ENCODE measurements around the gene CCT6B.
"Not testable (repeated sequence)": the region's sequence is repeated elsewhere in the genome, so short reads cannot be mapped to it uniquely, and the experiment has no call there.

The CCT6B gene

DNA sequence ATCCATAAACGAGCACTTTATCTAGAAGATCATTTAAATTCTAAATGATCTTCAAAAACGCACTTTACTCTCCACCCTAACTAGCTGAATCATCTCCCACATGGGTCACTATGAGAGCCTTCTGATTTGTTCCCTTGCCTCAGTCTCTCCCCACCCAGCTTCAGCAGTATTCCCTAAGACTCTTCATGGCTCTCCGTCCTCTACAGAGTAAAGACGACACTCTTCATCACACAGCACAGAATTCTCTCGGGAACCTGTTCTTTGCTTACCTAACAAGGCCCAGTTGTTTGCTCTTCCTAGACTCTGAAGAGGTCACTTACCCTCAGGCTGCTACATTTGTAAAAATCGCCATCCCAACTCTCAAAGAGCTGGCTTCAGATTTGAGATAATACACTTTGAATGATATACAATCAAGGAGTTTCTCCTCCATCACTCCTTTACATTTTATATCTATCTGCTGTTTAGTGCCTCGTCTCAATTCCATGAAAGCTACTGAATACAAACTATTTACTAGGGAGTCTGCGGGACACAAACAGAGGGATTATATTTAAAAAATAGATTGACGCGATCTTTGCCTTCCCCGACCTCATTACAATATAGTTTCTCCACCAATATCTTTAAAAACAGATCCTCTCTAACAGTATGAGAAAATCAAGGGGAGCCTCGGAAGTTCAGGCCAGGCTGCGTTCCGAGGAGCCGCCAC lies 18.5 kb upstream of the CCT6B start:
- DNase-seq (ENCODE audit: low read depth) = no peak

DNA sequence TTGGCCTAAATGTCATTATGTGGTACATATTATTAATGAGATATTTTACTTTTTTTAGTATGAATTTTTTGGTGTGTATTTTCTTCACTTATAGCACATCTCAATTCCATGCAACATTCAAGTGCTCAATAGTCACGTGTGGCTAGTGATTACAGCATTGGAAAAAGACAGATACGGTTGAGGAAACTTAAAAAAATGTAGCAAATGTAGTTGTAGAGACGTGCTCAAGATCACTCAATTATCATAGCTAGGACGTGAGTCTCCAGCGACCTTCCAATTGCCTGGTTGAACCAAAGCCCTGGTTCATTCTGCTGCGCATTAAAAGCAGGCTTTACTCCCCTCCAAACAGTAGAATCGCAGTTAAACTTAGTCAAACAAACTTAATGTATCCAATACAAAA lies 17.9 kb upstream of the CCT6B start:
- no peak for DNase-seq (ENCODE audit: low read depth)

DNA sequence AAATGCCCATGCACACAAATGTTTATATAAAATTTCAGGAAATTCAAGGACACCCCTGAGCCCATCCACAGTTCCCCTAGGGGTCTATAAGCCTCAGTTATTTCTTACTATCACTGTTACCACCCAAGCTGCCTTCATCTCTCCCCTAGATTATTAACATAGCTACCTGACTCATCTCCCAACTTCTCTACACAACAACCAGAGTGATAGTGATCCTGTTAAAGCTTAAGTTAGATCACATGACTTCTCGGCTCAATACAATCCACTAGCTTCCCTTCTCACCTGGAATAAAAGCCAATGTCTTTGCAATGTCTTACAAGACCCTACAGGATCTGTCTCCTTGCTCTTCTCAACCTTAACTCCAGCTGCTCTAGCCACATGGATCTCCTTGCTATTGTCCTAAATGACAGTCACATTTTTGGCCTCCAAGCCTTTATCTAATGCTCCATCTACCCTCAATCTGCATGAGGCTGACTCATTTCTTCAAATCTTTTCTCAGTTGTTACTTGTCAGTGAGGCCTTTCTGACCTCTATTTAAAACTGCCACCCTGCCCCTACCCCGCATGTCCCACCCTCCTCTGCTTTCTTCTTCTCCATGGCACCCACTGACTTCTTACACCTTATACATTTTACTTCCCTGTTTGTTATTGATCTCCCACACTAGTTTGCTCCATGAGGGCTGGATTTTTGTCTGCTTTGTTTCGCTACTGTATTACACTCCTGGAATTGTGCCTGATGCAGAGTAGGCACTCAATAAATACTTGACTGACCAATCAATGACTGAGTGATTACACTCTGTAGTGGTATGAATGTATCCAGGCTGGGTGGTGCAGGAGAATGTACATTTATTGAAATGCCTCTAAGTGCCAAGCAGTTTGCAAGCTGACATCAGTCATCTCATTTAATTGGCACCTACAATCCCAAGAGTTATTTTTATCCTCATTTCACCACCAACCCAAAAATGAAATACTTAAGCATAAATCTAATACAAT lies 13.8 kb upstream of the CCT6B start:
- no peak for DNase-seq (ENCODE audit: low read depth)

DNA sequence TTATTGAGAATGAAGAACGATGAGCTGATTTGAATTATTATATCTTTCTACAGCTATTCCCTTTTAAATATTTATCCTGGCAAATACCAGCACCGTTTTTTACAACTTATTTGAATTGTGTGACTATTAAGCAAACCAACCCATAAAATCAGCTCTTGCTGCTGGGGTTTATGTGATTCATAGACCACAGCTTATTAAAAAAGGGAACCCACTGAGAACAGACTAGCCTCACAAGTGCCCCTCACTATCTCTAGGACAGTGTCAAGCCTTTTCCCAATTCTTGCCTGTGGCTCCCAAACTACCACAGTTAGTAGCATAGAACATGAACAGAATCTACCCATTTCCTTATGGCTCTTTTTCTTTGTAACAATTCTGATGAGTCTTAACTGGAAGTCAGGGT lies 12.9 kb upstream of the CCT6B start:
- no peak for DNase-seq (ENCODE audit: low read depth)

DNA sequence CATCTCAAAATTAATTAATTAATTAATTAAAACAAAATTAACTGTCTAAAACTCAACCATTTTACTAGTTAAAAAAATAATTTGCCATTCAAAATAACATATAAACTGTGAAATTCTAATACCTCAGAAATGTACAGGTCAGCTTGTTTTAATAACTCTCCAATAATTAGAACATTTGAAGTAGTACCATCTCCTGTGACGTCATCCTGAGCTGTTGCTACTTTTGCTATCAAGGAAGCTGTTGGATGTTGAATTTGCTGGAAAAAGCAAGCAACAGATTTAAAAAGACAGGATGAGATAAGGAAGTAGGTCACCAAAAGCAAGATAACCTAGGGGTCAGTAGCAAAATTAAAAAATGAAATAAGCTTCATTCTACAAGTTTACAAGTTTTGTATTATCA lies 2.8 kb downstream of the CCT6B start:
- no peak for DNase-seq (ENCODE audit: low read depth)

DNA sequence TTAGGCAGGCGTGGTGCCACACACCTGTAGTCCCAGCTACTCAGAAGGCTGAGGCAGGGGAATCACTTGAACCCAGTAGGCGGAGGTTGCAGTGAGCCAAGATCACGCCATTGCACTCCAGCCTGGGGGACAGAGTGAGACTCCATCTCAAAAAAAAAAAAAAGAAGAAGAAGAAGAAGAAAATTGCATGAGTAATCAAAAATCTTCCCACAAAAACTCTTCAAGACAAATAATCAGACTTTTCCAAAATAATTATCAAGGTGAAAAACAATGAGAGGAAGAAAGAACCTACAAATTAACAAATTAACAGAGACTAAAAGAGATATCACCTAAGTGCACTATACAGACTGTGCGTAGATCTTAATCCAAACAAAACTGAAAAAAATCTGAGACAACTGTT lies 10.5 kb downstream of the CCT6B start:
- not testable (repeated sequence) for DNase-seq (ENCODE audit: low read depth)

DNA sequence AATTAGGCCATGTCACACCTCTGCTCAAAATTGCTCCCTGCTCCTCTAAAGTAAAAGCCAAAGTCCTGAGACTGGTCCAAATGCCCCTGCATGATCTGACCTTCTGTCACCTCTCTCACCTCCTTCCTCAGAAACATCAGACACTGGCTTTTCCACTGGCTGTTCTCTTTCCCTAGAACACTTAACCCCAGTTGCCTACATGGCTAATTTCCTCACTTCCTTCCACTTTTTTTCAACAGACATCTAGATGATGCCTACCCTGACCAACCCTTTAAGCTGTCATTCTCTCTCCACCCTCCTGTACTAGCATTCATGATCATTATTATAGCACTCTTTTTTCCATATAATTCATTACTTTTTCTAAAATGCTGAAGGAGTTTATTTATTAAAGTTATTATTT lies 31.0 kb downstream of the CCT6B start:
- no peak for DNase-seq (ENCODE audit: low read depth)

DNA sequence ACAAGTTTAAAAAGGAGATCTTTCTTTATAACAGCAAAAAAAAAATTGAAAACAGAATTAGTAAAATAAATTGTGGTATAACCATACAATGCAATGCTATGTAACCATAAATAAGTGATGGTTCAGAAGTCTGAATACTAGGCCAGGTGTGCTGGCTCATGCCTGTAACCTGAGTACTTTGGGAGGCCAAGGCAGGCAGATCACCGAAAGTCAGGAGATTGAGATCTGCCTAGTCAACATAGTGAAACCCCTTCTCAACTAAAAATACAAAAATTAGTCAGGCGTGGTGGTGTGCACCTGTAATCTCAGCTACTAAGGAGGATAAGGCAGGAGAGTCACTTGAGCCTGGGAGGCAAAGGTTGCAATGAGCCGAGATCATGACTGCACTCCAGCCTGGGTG lies 34.6 kb downstream of the CCT6B start:
- DNase-seq (ENCODE audit: low read depth) = no peak

DNA sequence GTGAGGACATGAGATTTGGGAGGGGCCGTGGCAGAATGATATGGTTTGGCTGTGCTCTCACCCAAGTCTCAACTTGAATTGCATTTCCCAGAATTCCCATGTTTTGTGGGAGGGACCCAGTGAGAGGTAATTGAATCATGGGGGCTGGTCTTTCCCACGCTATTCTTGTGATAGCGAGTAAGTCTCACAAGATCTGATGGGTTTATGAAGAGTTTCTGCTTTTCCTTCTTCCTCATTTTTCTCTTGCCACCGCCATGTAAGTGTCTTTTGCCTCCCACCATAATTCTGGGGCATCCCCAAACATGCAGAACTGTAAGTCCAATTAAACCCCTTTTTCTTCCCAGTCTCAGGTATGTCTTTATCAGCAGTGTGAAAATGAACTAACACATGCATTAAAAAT lies 40.6 kb downstream of the CCT6B start:
- no peak for DNase-seq (ENCODE audit: low read depth)

DNA sequence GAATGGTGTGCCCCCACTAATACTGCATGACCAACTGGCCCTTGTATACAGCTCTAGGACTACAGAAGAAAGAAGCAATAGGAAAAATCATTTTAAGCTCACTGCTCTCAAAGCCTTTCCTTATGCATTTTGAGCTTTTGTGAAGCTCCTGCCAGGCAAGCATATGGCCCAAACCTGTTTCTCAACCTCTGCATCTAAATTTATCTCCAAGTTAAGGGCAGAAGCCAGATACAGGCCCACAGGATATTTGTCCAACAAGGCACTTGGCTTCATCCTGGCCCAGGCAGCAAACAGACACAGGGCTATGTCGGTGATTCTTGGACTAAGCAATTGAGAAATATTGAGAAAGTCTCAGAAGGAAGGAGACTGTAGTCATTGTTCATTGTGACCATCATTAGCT lies 43.9 kb downstream of the CCT6B start:
- DNase-seq (ENCODE audit: low read depth) = no peak

DNA sequence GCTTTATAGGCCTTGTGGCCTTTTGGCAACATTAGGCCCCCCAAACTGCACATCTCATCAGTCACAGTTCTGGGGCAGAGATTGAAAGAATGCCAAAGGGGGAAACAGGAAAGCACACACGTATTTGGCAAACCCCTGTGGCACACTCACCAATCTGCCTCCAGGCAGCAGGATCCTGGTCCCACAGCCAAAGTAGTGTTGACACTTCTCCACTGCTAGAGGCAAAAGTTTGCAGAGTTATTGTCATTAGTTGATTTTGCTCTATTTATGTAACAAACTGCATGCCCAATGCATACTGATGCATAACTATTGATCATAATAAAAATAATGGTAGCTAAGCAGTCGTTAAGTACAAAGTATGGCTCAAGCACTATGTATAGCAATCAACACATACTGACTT lies 45.1 kb downstream of the CCT6B start:
- no peak for DNase-seq (ENCODE audit: low read depth)

DNA sequence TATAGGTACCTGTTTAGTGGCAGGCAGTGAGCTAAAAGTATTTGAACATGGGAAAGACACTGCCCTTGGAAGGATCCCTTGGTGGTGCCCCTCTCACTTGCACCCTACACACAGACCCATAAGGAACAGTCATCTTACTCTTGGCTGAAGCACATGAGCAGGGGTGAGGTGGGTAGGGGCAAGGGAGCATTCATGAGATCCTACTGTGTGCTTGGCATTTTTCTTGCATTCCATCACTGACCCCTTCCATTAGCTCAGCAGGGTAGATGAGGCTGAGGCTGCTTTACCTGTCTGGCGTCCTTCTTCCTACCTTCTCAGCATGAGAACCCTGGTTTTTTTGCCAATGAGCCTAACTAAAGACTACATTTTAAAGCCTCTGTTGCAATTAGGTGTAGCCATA lies 48.3 kb downstream of the CCT6B start:
- DNase-seq (ENCODE audit: low read depth) = no peak

DNA sequence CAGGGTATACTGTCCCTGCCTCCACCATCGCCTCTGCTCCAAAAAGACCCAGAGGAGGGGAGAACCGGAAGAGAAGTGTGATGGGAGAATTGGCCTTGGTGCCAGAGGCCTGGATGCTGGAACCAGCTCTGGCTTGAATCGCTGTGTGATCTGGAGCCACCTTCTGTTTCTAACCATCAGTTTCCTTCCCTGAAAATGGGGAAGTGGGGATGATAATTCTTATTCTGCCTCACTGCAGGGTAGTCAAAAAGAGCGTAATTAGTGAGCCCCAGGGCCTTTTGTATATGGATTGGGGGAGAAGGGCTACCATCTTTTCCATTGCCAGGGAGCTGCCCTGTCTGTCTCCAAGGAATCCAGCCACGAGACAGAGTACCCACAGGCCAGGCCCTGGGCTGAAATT lies 52.2 kb downstream of the CCT6B start:
- no peak for DNase-seq (ENCODE audit: low read depth)

DNA sequence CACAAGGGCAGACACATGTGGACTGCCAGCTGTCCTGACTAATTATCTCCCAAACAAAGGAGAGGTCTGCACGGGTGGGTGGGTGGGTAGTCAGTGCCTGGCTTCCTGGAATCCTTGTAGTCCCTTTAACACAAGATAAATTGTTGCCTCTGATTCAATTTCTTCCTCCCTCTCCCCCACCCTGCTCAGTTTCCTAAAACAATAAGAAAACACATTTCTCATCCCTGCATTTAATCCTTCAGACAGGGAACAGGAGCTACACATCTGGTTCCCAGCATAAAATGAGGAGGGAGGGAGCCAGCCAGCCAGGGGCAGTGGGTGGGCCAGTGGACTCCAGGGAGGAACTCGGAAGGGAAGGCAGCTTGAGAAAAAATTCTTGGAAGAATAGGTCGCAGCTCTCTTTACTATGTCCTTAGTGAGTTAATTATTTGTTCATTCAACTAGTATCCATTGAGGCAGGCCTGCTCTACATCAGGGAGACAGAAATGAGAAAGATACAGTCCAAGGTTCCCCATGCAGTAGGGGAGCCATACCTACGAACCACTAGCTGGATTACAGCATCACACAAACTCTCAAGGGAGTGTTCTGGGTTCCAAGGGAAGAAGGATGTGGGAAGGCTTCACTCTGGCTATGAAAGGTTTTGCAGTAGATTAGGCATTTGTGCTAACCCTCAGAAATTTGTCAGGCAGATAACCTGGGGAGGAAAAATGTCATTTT lies 58.3 kb downstream of the CCT6B start:
- DNase-seq (ENCODE audit: low read depth) = no peak

DNA sequence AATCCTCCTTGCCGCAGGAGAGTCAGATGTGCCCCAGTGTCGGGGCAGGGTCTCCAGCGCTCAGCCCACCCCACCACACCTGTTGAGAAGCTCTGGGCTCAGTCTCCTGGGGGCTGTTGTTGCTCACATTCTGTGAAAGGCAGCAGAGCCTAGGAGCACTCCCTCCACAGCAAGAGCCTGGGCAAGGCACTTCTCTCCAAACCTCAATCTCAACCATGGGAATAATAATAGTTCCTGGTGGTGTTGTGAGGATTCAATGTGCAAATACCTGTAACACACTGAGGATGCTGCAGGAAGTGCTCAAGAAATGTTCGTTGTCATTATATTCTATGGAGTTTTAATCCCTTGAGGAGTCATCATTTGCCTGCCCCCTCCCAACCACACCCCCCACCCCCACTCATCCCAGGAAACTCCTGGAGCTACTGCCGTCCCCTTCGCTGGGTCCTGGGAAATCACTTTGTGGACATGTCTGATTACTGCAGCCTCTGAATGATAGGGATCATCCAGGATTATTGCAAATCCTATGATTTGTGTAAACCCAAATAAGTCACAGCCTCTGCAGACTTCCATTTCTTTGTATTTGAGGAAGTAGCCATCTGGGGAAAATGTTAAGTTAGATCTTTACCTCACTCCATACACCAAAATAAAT lies 61.5 kb downstream of the CCT6B start:
- no peak for DNase-seq (ENCODE audit: low read depth)

DNA sequence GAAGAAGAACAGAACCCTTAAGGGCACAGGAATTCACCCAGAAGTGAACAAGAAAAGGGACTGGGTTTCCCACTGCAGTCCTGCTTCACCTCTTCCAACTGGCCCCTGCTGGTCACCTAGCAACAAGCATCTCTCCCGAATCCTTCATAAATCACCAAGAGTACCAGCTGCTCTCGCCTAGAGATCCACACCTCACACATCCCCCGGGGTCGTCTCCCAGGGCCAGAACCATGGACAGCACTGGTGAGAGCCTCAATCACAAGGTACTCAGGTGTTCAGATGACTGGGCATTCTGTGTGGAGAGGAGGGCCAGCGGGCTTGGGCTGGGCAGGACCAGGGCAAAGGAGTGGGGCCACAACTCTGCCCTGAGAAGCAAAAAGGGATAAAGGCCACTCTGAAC lies 65.9 kb downstream of the CCT6B start:
- no peak for DNase-seq (ENCODE audit: low read depth)

DNA sequence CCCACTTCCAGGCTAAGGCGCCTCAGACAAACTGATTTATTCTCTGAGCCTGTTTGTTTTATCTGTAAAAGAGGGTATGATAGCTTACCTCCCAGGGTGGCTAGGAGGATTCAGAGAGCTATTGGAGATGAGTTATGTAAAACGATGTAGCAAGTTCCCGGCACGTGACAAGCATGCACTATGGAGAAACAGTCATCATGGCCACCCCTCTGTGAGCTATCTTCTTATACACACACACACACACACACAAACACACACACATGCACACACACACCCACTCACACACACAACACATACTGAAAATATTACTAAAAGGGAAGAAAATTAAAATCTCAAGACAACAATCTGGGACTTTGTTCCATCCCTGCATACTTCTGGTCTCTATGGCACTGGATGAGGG lies 66.3 kb downstream of the CCT6B start:
- no peak for DNase-seq (ENCODE audit: low read depth)

DNA sequence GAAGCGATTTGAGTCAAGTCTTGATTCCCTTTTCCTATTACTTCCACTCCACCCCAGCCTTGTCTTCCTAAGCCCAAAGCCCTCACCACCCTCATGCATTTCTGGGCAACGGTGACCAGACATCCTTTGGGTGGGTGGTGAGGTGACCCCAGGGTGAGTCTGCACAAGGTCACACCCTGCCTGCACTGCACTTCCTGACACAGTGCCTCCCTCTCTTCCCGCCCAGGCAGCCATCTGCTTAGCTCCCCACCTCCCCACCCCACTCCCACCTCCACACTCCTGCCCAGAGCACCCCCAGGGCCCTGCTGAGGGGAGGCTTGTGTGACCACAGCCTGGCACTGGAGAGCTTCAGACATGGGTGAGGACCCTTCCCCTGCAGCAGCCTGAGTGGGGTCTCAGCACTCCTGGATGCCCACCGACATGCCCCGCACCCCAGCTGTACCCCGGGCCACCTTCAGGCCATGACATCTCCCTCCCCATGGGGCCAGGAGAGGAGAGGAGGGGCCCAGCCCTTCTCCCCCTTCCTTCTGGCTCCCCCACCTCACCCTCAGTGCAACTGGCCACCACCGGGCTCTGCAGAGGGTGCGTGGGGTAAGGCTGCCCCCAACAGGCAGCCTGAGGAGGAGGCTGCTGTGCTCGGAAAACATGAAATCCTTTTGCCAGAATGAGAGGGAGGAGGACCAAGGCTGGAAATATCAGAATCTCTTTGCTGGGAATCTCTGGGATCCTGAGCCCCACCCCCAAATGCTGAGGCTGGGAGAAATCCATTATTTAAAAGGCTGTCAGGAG lies 68.6 kb downstream of the CCT6B start:
- no peak for DNase-seq (ENCODE audit: low read depth)

DNA sequence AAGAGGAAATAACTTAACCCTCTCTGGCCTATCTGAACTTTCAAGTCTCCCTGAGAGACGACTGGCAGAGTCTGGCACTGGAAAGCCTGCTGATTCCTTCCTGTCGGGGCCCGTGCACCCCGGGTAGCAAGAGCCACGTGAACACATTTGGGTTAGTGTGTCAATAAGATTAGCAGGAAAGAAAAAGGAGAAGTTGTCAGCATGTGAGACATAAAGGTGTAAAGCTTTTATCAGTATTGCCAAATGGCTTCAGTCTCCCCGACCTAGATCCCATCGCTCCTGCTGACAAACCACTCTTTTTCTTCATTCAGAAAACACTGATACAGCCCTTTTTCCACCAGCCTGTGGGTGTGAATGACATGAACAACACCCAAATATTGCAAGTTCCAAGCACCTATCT lies 74.4 kb downstream of the CCT6B start:
- DNase-seq (ENCODE audit: low read depth) = no peak

DNA sequence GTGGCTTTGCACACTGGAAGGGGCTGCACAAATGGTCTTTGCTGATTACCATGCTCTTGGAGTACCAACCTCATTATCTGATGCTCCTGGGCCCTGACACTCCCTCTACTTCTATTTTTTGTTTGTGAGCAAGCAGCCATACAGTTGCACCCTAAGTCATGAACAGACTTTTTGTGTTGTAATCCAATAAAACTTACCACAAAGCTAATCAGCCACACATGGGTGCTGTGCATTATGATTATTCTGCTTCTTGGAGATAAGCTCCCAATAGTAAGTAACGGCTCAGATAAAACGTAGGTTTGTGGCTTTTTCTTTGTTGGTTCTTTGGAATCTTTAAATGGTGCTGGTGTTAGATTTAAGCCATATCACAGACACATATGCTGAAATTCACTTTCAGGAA lies 76.2 kb downstream of the CCT6B start:
- DNase-seq (ENCODE audit: low read depth) = no peak

DNA sequence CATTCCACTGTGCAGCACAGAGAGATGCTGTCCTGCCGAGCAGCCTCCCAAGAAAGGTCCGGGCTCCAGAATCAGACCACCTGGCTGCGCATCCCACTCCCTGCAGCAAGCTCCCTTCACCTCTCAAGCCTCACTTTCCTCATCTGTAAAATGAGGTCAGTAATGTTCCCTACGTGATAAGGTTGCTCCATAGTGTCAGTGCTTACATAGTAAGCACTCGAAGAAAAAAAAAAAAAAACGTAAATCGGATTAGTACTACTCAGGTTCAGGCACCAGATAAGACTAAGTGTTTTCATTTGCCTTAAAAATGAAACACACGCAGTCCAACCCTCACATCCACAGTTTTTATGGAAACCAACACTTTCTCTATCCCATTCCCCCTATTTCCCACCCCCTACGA lies 76.7 kb downstream of the CCT6B start:
- DNase-seq (ENCODE audit: low read depth) = no peak
